Measurements from ENCODE around the gene CA9.

The CA9 gene

GRCh38 chr9:35691757-35692301 is 18.1 kb downstream of the CA9 start:
- DNase-seq: no peak

- DNase-seq: no peak
These were observed 22.2 kb downstream of the CA9 start for GRCh38 chr9:35695943-35696401.

GRCh38 chr9:35696520-35697215 is 22.9 kb downstream of the CA9 start:
- DNase-seq: peak; percentile 47

GRCh38 chr9:35697486-35697885 is 23.8 kb downstream of the CA9 start:
- no peak for DNase-seq

- DNase-seq: no peak
These were observed 24.5 kb downstream of the CA9 start for GRCh38 chr9:35698231-35698630.

- no peak for DNase-seq
These were observed 26.3 kb downstream of the CA9 start for GRCh38 chr9:35700031-35700430.

GRCh38 chr9:35700942-35701341 is 27.2 kb downstream of the CA9 start:
- DNase-seq: no peak

- DNase-seq: peak; percentile 13
These were observed 29.0 kb downstream of the CA9 start for GRCh38 chr9:35702696-35703095.

GRCh38 chr9:35703906-35704672 is 30.4 kb downstream of the CA9 start:
- DNase-seq: no peak

GRCh38 chr9:35705372-35705771 is 31.6 kb downstream of the CA9 start:
- no peak for DNase-seq

- DNase-seq: no peak
These were observed 32.2 kb downstream of the CA9 start for GRCh38 chr9:35705836-35706430.

GRCh38 chr9:35706951-35707350 is 33.2 kb downstream of the CA9 start:
- no peak for DNase-seq

GRCh38 chr9:35708146-35708545 is 34.4 kb downstream of the CA9 start:
- no peak for DNase-seq

GRCh38 chr9:35710818-35711500 is 37.2 kb downstream of the CA9 start:
- DNase-seq: no peak

- no peak for DNase-seq
These were observed 38.0 kb downstream of the CA9 start for GRCh38 chr9:35711501-35712428.

- no peak for DNase-seq
These were observed 39.2 kb downstream of the CA9 start for GRCh38 chr9:35712762-35713400.

GRCh38 chr9:35713578-35713977 is 39.9 kb downstream of the CA9 start:
- DNase-seq: no peak

GRCh38 chr9:35714123-35714522 is 40.4 kb downstream of the CA9 start:
- no peak for DNase-seq

GRCh38 chr9:35714579-35715252 is 41.0 kb downstream of the CA9 start:
- DNase-seq: no peak

GRCh38 chr9:35716230-35716629 is 42.5 kb downstream of the CA9 start:
- DNase-seq: no peak
